Measurements from ENCODE around the gene NUP93.

Gene NUP93

GRCh38 chr16:56729735-56730662, at the start of gene NUP93:
NUP93 (plus strand) TSS chr16:56730129; CDS start chr16:56748248, 18,119 bp downstream.
- DNase-seq (ENCODE audit: low spot score) = peak; percentile 91

DNA sequence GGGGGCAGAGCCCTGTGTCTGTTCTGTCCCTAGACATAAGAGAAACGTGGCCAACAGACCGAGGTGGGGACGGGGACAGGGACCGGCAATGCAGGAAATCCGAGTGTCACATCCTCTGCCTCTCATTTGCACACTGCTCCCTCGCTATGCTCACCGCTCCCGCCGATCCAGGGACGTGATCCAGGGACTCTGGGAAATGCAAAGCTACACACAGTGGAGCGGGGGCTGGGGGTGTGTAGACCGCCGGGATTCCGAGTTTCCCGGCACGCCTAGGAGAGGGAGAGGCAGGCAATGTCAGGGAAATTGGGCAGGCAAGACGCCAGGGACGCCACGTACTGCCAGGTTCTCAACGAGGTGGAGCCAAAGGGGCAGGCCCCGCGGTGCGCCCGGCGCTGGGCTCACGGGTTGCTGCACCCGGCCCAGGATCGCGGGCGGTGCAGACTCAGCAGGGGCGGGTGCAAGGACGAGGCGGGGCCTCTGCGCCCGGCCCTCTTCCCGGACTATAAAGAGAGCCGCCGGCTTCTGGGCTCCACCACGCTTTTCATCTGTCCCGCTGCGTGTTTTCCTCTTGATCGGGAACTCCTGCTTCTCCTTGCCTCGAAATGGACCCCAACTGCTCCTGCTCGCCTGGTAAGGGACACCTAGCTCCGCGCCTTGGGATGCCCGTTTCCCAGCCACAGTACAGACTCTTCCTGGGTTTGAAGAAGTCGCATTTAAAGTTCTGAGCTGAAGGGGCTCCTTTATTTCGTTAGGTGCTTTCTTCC, 47.8 kb upstream of the NUP93 start, which contains the start of gene MT1X:
Gene MT1X (plus strand): TSS at position 532 of the 764 bp plus-strand sequence. CDS start 71 bp downstream, at position 603.
- peak; percentile 85 for DNase-seq (ENCODE audit: low spot score)

GRCh38 chr16:56682703-56683397, 47.1 kb upstream of the NUP93 start:
- DNase-seq (ENCODE audit: low spot score) = no peak

- no peak for DNase-seq (ENCODE audit: low spot score)
Measured at GRCh38 chr16:56683424-56684172, 46.3 kb upstream of the NUP93 start.

GRCh38 chr16:56684256-56684925, 45.5 kb upstream of the NUP93 start:
- DNase-seq (ENCODE audit: low spot score) = no peak

GRCh38 chr16:56684926-56685590, 44.9 kb upstream of the NUP93 start:
- no peak for DNase-seq (ENCODE audit: low spot score)

DNA sequence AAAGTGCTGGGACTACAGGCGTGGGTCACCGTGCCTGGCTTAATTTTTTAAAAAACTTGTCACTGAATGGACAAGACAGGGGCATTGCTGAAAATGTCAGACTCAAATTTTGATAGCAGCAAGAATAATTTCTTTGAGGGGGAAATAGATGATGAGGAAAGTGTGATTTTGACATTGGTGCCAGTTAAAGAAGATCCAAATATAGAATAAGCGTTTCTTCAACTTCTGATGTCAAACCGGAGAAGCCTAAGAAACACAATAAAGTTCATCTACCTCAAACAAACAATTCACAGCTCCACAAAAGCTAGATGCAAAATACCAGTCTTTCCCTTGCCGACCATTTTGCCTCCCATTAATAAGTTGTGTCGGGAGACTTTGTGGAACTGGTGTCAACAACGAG, 43.2 kb upstream of the NUP93 start:
- DNase-seq (ENCODE audit: low spot score) = no peak

DNA sequence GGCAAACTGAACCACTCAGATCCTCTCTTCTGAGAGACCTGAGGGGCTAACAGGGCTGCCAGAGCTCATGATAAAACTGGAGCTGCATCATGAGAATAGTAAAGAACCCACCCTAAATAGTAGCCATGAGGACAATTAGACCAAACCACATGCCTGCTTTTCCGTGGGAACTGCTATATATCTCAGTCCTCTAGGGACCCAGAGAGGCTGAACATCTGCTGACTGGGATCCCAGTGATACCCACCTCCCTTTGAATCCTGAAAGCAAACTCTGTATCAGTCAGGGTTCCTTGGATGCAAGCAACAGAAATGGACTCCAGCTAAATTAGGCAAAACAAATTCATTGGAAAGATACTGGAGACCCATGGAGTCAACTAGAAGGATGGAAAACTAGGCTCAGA, 41.2 kb upstream of the NUP93 start:
- DNase-seq (ENCODE audit: low spot score) = no peak

- DNase-seq (ENCODE audit: low spot score) = no peak
Measured at GRCh38 chr16:56689171-56689570, 40.8 kb upstream of the NUP93 start.

DNA sequence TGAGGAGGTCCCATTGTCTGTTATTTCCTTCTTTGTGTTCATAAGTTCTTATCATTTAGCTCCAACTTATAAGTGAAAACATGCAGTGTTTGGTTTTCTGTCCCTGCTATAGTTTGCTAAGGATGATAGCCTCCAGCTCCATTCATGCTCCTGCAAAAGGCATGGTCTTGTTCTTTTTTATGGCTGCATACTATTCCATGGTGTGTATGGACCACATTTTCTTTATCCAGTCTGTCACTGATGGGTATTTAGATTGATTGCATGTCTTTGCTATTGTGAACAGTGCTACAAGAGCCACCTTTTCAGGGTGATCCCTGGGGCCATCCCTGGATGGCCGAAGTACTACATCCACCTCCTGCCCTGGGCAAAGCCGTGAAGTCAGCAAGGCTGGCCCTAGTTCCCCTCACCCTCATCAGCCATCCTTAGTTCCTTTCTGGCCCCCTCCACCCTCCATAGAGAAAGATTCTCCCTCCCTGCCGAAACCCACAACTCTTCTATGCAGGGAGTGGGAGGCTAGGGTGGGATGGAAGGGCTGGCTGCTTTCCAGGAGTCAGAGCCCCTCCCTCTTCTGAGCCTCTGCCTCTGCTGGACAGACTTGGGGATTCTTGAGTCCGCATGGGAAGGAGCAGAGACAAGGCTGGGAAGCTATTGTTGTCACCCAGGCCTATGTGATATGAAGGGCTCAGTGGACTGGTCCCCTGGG, 39.4 kb upstream of the NUP93 start:
- no peak for DNase-seq (ENCODE audit: low spot score)

DNA sequence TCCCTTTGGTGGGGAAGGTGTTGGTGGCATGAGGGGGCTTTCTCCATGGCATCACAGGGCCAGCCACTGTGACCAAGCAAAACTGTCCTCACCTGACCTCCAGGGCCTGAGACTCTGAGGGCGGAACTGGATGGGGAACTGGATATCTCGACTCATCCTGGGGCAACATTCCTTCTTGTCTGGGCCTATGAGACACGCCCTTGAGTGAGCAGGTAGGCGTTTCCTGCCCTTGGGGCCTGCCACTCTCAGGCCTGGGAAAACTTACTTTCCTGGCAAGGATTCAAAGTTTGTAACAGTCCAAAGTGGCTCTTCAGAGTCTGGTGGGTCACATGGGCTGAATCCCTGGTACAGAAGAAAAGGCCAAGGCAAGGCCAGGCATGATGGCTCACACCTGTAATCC, 38.0 kb upstream of the NUP93 start:
- no peak for DNase-seq (ENCODE audit: low spot score)

- no peak for DNase-seq (ENCODE audit: low spot score)
Measured at GRCh38 chr16:56695246-56695645, 34.7 kb upstream of the NUP93 start.

DNA sequence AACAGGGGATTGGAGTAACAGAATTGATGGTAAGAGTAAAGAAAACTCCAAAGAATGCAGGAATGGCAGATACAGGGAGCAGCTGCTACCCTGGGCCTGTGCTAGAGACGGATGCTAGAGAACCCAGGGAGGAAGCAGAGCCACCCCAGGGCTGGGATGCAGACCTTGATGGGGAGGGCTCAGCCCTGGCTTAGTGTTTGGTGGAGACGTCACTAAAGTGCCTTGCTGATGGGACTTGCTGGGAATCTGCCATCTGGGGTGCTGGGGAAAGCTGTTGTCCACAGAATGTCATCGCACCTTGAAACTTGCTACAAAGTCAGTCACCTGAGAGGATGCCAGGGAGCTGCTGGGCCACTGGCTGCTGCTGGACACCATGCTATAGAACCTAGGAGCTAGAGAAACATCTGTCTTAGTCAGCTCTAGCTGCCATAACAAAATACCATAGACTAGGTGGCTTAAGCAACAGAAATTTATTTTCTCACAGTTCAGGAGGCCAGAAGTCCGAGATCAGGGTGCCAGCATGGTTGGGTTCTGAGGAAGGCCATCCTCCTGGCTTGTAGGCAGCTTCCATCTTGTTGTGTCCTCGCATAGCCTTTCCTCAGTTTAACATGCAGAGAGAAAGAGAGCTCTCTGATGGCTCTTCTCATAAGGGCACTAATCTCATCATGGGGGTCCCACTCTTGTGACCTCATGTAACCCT, 32.3 kb upstream of the NUP93 start:
- no peak for DNase-seq (ENCODE audit: low spot score)

GRCh38 chr16:56700195-56700594, 29.7 kb upstream of the NUP93 start:
- no peak for DNase-seq (ENCODE audit: low spot score)

DNA sequence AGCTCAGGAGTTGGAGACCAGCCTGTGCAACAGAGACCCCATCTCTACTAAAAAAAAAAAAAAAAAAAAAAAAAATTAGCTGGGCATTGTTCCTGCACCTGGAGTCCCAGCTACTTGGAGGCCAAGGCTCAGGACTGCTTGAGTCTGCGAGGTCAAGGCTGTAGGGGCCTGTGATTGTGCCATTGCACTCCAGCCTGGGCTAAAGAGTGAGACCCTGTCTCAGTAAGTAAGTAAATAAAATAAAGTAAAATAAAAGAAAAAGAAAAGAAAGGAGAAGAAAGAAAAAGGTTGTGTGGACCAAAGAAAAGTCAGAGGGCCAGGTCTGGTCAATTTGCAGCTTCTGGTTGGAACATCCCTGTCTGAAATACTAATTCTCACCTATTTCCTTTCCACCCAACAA, 29.3 kb upstream of the NUP93 start:
- no peak for DNase-seq (ENCODE audit: low spot score)

- no peak for DNase-seq (ENCODE audit: low spot score)
Measured at GRCh38 chr16:56701534-56701933, 28.4 kb upstream of the NUP93 start.

- DNase-seq (ENCODE audit: low spot score) = no peak
Measured at GRCh38 chr16:56702836-56703235, 27.1 kb upstream of the NUP93 start.

GRCh38 chr16:56708525-56709442, 21.1 kb upstream of the NUP93 start:
- peak; percentile 53 for DNase-seq (ENCODE audit: low spot score)

Data from CD4-positive, alpha-beta T cell treated with Interleukin-6 at 100 ng/mL for 8 hours (primary cell).